ENCODE data around the gene TESK2. TPM values are rescaled to one million over a fixed set of nuclear protein-coding genes. Genes with fewer than 3 reads are reported as not detected.
"Not testable (repeated sequence)": the region's sequence is repeated elsewhere in the genome, so short reads cannot be mapped to it uniquely, and the experiment has no call there.

The TESK2 gene
- total RNA-seq, 1 experiment from 2014 or later, result 5.0 TPM

DNA sequence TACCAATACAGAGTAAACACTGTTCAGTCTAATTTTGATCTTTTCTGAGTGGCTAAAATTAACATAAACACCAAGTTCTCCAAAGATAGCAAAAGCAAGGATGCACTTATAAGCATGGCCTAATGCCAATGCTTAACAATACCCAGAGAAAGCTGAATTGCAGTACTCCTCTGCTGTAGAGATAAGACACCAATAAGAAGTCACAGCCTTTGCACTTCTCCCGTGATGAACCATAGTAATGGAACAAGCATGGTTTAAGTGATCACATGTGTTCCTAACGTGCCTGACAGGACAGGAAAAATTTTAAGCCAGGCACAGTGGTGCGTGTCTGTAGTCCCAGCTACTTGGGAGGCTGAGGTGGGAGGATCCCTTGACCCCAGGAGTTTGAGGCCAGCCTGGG, 25.1 kb upstream of the TESK2 start:
- H4K20me1 ChIP-seq (ENCODE audit: insufficient read depth), result peaks cover 32% of the 10 kb centered on the region
- H3K4me1 ChIP-seq (ENCODE audit: control insufficient read depth in 1 of 2, insufficient read depth in 2 of 2, low read length in 2 of 2), result peaks cover 6 to 11% of the 10 kb centered on the region in 2 experiments; a peak in 2 of 4 replicates
- H3K9ac ChIP-seq (ENCODE audit: low read length), result no peak overlapping the region
- no peak overlapping the region for H2AFZ ChIP-seq (ENCODE audit: low read depth, low read length, poor library complexity, severe bottlenecking)
- intact Hi-C loops (cut with micrococcal nuclease), result no loop called here
- no TSS peak for BruUV-seq (replicated peaks)
- H3K9me2 ChIP-seq (ENCODE audit: insufficient read depth), result no peaks in the 10 kb centered on the region
- ChIA-PET RAD21 (ENCODE audit: low non-redundant PET in 1 of 2, low total read pairs in 2 of 2, uncharacterized antibody in 2 of 2, unreplicated experiment in 2 of 2) (no interaction called here), POLR2A (interaction anchor here (1.0 kb wide), 1 partner anchor 9 kb away, joined by 4 read pairs; no protein-coding TSS in a partner anchor), CTCF (no interaction called here)
- peaks cover 51 to 74% of the 10 kb centered on the region in 2 experiments for H3K36me3 ChIP-seq (ENCODE audit: control insufficient read depth in 1 of 2, insufficient read depth in 2 of 2, low read length in 2 of 2)
- TF ChIP-seq, protein P1, sequence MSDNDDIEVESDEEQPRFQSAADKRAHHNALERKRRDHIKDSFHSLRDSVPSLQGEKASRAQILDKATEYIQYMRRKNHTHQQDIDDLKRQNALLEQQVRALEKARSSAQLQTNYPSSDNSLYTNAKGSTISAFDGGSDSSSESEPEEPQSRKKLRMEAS (IDR thresholded peaks at IDR 0.05), result no peak
- TF ChIP-seq POLR2AphosphoS5 (IDR thresholded peaks at IDR 0.05; ENCODE audit: low read depth, low read length), result 0 out of 2 replicates have a peak, but pooled peaks have one; percentile 17
- no peaks in the 10 kb centered on the region for H3K27me3 ChIP-seq (ENCODE audit: insufficient read depth, low read length)
- no peaks in the 10 kb centered on the region for H3K9me3 ChIP-seq (ENCODE audit: control insufficient read depth in 1 of 2, insufficient read depth in 1 of 2, low read depth in 1 of 2, low read length in 2 of 2)
- no peak overlapping the region for H3K27ac ChIP-seq (ENCODE audit: low read depth, low read length)
- peaks cover 89% of the 10 kb centered on the region for H3K79me2 ChIP-seq (ENCODE audit: insufficient read depth, low read length)
- no peak for DNase-seq (ENCODE audit: low read depth, low spot score)
- no peak overlapping the region for H3K4me3 ChIP-seq (replicated peaks in 1 of 2; ENCODE audit: low read depth in 1 of 2, low read length in 2 of 2)
- H3K4me2 ChIP-seq (ENCODE audit: low read length), result no peak overlapping the region
- no peak for ATAC-seq

DNA sequence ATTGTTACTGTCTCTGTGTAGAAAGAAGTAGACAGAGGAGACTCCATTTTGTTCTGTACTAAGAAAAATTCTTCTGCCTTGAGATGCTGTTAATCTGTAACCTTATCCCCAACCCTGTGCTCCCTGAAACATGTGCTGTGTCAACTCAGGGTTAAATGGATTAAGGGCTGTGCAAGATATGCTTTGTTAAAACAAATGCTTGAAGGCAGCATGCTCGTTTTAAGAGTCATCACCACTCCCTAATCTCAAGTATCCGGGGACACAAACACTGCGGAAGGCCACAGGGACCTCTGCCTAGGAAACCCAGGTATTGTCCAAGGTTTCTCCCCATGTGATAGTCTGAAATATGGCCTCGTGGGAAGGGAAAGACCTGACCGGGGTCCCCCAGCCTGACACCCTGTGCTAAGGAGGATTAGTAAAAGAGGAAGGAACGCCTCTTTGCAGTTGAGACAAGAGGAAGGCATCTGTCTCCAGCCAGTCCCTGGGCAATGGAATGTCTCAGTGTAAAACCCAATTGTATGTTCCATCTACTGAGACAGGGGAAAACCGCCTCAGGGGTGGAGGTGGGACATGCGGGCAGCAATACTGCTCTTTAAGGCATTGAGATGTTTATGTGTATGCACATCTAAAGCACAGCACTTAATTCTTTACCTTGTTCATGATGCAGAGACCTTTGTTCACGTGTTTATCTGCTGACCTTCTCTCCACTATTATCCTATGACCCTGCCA, 22.7 kb upstream of the TESK2 start:
- Histone ChIP-seq H3K36me3 (ENCODE audit: control insufficient read depth in 1 of 2, insufficient read depth in 2 of 2, low read length in 2 of 2) (peaks cover 60 to 79% of the 10 kb centered on the region in 2 experiments), H4K20me1 (ENCODE audit: insufficient read depth) (peaks cover 24% of the 10 kb centered on the region), H3K79me2 (ENCODE audit: insufficient read depth, low read length) (peaks cover 66% of the 10 kb centered on the region)
- not testable (repeated sequence) for H3K9me2 ChIP-seq (ENCODE audit: insufficient read depth); DNase-seq (ENCODE audit: low read depth, low spot score); H3K4me2 ChIP-seq (ENCODE audit: low read length); H3K9me3 ChIP-seq (ENCODE audit: control insufficient read depth in 1 of 2, insufficient read depth in 1 of 2, low read depth in 1 of 2, low read length in 2 of 2); H3K4me3 ChIP-seq (replicated peaks in 1 of 2; ENCODE audit: low read depth in 1 of 2, low read length in 2 of 2); H3K4me1 ChIP-seq (ENCODE audit: control insufficient read depth in 1 of 2, insufficient read depth in 2 of 2, low read length in 2 of 2); H2AFZ ChIP-seq (ENCODE audit: low read depth, low read length, poor library complexity, severe bottlenecking); H3K27ac ChIP-seq (ENCODE audit: low read depth, low read length); H3K27me3 ChIP-seq (ENCODE audit: insufficient read depth, low read length); H3K9ac ChIP-seq (ENCODE audit: low read length); BruUV-seq (replicated peaks); ATAC-seq
- ChIA-PET POLR2A (interaction anchor here (6.1 kb wide), 1 partner anchor 8 kb away, joined by 61 read pairs; the partner anchor contains the start of gene PRDX1), RAD21 (ENCODE audit: low non-redundant PET in 1 of 2, low total read pairs in 2 of 2, uncharacterized antibody in 2 of 2, unreplicated experiment in 2 of 2) (interaction anchor here in 1 of 2 experiments (1.0 kb wide), 1 partner anchor 56 kb away, joined by 4 read pairs; no protein-coding TSS in a partner anchor), CTCF (interaction anchor here (1.0 to 3.8 kb wide), 4 partner anchors 14 to 70 kb away, joined by 3 to 28 read pairs (median 3); partner anchors contain the start of genes CCDC163 and MMACHC)
- intact Hi-C loops (cut with micrococcal nuclease), result loop anchor here (2.0 kb wide), 1 partner anchor 37 kb away; the partner anchor contains the start of gene AKR1A1
